Liver (tissue), 3 donors: ENCODE measurements around the gene PARP15.

Experiments used
- ATF3 ChIP-seq: IDR thresholded peaks from 2 replicates; pipeline ENCODE4 v1.6.1; 2016; ENCODE audit warnings: antibody characterized with exemption
- CTCF ChIP-seq: fragments of 150-350 bp; IDR thresholded peaks from 2 replicates; pipeline ENCODE4 v1.5.1; 2017; ENCODE audit warnings: improper control_type of control experiment, low read depth, low read length; ENCODE audit not compliant: missing input control
- FOXA1 ChIP-seq: IDR thresholded peaks from 2 replicates; pipeline ENCODE4 v1.6.1; 2016; ENCODE audit warnings: antibody characterized with exemption
- GABPA ChIP-seq, 2 donors: IDR thresholded peaks in 1 of 2; conservative IDR thresholded peaks in 1 of 2; 2 replicates each; pipeline ENCODE4 v1.6.1; 2016; ENCODE audit warnings: antibody characterized with exemption in 2 of 2, mild to moderate bottlenecking in 1 of 2, moderate library complexity in 1 of 2
- JUND ChIP-seq, 2 donors: IDR thresholded peaks; 2 replicates each; pipeline ENCODE4 v1.6.1; 2016; ENCODE audit warnings: antibody characterized with exemption in 2 of 2
- MAX ChIP-seq: IDR thresholded peaks from 2 replicates; pipeline ENCODE4 v1.6.1; 2016; ENCODE audit warnings: antibody characterized with exemption
- NR2F2 ChIP-seq: IDR thresholded peaks from 2 replicates; pipeline ENCODE4 v1.6.1; 2016; ENCODE audit warnings: antibody characterized with exemption
- RAD21 ChIP-seq, 2 donors: IDR thresholded peaks; 2 replicates each; pipeline ENCODE4 v1.6.1; 2016; ENCODE audit warnings: antibody characterized with exemption in 2 of 2, mild to moderate bottlenecking in 2 of 2
- RXRA ChIP-seq, 2 donors: IDR thresholded peaks; 2 replicates each; pipeline ENCODE4 v1.6.1; 2017 to 2018; ENCODE audit warnings: antibody characterized with exemption in 2 of 2, mild to moderate bottlenecking in 1 of 2
- YY1 ChIP-seq: IDR thresholded peaks from 2 replicates; pipeline ENCODE4 v1.6.1; 2016; ENCODE audit warnings: antibody characterized with exemption, mild to moderate bottlenecking
- donor health status: healthy.
- donor health status: healthy.

- TF ChIP-seq CTCF: no peak
- TF ChIP-seq NR2F2: no peak
- TF ChIP-seq MAX: no peak
- no peak for TF ChIP-seq JUND (IDR thresholded peaks at IDR 0.05)
- TF ChIP-seq YY1: no peak
- no peak for TF ChIP-seq ATF3
- TF ChIP-seq GABPA (IDR thresholded peaks at IDR 0.05 in 1 of 2, conservative IDR thresholded peaks at IDR 0.05 in 1 of 2): no peak
- TF ChIP-seq RAD21 (IDR thresholded peaks at IDR 0.05): no peak
- no peak for TF ChIP-seq FOXA1
- TF ChIP-seq RXRA (IDR thresholded peaks at IDR 0.05): no peak
Measured at GRCh38 chr3:122587572-122587971, 10.1 kb downstream of the PARP15 start.
